G401 (cell line): Measurements from ENCODE around the gene CLMP. TPM values are rescaled to one million over a fixed set of nuclear protein-coding genes. Genes with fewer than 3 reads are reported as not detected.
"Not testable (repeated sequence)": the region's sequence is repeated elsewhere in the genome, so short reads cannot be mapped to it uniquely, and the experiment has no call there.

Experiments used
- DNase-seq: peaks from one replicate; pipeline ENCODE4 v3.0.0-alpha.2; 2015; ENCODE audit warnings: low spot score
- in situ Hi-C: cut with HindIII; loops from 2 replicates; pipeline ENCODE4 v1.10.0; 2016; ENCODE audit warnings: low sequenced_read_pairs, mixed read lengths
- total RNA-seq: library from RNA; depleted of rRNA; stranded (reverse); fragments of >200 nt; shearing (Covaris generic); gene quantifications from 2 replicates; pipeline ENCODE4 v1.2.3, GENCODE V29; 2014

The CLMP gene
- total RNA-seq, 1 experiment from 2014 or later: 0.37 TPM

DNA sequence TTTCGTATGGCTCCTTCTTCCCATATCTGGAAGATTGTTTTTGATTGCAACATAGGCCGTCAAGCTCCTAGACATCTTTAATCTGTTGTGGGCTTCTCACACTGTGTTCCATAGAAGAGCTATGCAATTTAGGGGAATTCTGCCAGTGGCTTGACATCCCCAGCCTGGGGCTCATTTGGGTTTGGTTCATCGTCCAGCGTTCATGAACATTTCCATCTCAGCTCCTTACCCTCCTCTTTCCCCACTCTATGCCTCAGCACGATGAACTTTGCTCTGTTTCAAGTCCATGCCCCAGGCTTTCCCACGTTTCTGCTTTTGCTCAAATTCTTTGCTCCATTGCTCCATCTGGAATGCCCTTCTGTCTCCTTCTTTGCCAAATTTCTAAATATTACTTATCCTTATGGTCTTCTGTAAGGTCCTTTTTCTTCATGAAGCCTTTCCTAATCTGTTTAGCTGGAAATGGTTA is 26.1 kb upstream of the CLMP start:
- in situ Hi-C loops: no loop called here

DNA sequence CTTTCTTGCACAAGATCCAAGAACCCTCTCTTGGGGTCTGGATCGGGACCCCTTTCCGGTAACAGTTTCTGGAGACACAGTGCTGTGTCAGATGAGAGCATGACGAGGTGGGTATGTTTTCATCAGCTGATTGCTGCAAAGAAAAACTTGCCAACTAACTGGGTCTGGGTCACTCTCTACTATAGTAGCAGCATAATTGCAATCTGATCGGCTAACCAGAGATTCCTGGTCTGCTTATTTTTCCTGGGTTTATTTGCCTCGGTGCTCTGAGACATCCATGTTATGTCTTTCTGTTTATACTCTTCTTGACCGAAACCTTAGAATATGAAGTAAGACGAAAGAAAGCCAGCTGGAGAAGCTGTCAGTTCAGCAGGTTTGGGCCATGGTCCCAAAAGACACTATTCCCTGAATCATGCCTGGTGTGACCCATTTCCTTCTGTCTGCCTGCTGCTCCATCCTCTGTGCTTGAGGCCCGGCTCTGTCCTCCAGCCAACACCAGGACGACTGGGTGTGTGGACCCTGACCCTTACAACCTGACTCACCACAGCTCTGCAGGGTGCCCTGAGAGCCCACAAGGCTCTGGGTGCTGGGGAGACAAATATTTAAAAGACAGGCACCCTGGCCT is 24.1 kb upstream of the CLMP start:
- in situ Hi-C loops: no loop called here
- peak; percentile 62 for DNase-seq

More for the DNA sequence above, 26.1 kb upstream of the CLMP start:
- DNase-seq: peak; percentile 17

DNA sequence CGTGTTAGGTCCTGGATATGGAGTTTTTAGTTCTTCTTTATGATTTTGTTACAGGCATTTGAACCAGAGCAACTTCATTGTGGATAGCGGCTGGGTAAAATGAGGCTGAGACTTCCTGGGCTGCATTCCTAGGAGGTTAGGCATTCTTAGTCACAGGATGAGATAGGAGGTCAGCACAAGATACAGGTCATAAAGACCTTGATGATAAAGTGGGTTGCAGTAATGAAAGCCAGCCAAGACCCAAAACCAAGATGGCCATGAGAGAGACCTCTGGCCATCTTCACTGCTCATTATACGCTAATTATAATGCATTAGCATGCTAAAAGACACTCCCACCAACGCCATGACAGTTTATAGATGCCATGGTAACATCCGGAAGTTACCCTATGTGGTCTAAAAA is 23.4 kb upstream of the CLMP start:
- in situ Hi-C loops: no loop called here
- no peak for DNase-seq

DNA sequence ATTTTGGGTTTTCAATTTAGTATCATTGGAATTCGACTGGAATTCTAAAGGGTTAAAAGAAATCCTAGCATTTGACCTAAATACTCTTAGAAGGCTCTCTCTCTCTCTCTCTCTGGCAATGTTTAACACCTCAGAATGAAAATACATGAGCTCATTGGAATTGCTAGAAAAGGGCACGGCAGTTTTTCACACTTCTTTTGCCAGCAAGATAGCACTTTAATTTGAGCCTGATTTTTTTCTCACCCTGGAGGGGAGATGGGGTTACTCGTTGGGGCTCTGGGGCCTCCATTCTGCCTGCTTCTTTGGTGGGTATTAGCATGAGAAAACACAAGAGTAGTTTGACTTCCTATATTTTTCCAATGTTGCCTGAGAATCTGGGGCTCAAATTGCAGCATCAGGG is 22.8 kb upstream of the CLMP start:
- in situ Hi-C loops: no loop called here
- peak; percentile 24 for DNase-seq

- in situ Hi-C loops: no loop called here
- no peak for DNase-seq
Measured at GRCh38 chr11:123216249-123216648, 21.2 kb upstream of the CLMP start.

DNA sequence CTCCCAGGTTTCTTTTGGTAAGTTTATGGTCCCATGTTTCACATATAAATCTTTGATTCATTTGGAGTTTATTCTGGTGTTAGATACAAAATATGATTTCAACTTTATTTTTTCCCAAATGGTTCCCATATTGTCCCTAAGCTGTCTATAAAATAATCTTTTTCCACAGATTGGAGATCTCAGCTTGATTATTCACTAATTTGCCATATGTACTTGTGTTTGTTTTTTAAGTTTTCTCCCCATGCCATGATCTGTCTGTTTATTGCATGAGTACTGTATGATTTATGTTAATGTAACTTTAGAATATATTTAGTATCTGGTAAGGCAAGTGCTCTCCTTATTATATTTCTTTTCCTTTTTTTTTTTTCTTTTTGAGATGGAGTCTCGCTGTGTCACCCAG is 19.9 kb upstream of the CLMP start:
- in situ Hi-C loops: no loop called here
- no peak for DNase-seq

GRCh38 chr11:123214396-123214795 is 19.3 kb upstream of the CLMP start:
- in situ Hi-C loops: no loop called here
- no peak for DNase-seq

GRCh38 chr11:123213307-123213771 is 18.3 kb upstream of the CLMP start:
- in situ Hi-C loops: no loop called here
- DNase-seq: no peak

DNA sequence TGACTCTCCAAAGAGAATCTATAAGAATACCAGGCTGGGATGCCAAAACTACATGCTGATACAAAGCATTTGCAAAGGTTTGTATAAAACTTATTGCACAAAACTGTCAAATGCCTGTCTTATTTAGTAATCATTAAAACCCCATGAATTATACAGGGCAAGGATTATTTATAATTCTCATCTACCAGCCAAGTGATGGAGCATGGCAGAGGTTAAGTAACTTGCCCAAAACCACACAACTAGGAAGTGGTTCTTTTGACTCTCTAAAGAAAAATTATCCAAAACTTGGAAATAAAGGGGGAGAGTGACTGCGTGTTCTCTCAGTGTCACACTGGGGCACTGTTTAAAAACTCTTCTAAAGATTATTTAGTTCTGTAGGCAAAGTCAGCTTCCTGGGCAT is 17.4 kb upstream of the CLMP start:
- DNase-seq: no peak
- in situ Hi-C loops: no loop called here

DNA sequence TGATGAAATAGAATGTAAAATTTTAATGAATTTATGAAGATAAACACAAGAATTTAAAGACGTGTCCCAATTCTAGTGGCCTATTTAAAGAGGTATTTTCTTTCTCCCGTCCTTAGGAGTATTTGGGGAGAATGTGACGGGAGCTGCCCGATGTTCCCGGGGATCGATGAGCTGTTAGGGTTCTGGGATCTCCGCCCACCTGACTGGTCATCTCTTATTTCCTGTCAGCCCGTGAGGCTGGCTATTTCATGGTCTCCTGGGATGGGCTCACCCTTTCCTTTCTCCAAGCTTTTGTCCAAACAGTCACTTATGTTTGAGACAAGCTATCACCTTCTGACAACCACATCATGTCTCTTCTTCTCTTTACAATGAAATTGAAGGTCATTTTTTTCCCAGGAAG is 16.9 kb upstream of the CLMP start:
- no peak for DNase-seq
- in situ Hi-C loops: no loop called here

GRCh38 chr11:123211149-123211852 is 16.3 kb upstream of the CLMP start:
- no peak for DNase-seq
- in situ Hi-C loops: no loop called here

- in situ Hi-C loops: no loop called here
- DNase-seq: no peak
Measured at GRCh38 chr11:123209591-123209990, 14.5 kb upstream of the CLMP start.

- peak; percentile 59 for DNase-seq
- in situ Hi-C loops: no loop called here
Measured at GRCh38 chr11:123206791-123207434, 11.9 kb upstream of the CLMP start.

DNA sequence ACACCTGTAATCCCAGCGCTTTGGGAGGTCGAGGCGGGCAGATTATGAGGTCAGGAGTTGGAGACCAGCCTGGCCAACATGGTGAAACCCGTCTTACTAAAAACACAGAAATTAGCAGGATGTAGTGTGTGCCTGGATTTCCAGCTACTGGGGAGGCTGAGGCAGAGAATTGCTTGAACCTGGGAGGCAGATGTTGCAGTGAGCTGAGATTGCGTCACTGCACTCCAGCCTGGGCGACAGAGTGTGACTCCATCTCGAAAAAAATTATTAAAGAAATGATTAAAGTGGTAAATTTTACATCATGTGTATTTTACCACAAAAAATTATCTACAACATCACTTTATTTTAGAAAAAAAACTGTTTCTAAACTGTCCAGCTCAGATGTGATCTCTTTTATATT is 11.0 kb upstream of the CLMP start:
- in situ Hi-C loops, DNase-seq: not testable (repeated sequence)

- no peak for DNase-seq
- in situ Hi-C loops: no loop called here
Measured at GRCh38 chr11:123203934-123204333, 8.9 kb upstream of the CLMP start.

- DNase-seq: no peak
- in situ Hi-C loops: no loop called here
Measured at GRCh38 chr11:123203471-123203870, 8.4 kb upstream of the CLMP start.

DNA sequence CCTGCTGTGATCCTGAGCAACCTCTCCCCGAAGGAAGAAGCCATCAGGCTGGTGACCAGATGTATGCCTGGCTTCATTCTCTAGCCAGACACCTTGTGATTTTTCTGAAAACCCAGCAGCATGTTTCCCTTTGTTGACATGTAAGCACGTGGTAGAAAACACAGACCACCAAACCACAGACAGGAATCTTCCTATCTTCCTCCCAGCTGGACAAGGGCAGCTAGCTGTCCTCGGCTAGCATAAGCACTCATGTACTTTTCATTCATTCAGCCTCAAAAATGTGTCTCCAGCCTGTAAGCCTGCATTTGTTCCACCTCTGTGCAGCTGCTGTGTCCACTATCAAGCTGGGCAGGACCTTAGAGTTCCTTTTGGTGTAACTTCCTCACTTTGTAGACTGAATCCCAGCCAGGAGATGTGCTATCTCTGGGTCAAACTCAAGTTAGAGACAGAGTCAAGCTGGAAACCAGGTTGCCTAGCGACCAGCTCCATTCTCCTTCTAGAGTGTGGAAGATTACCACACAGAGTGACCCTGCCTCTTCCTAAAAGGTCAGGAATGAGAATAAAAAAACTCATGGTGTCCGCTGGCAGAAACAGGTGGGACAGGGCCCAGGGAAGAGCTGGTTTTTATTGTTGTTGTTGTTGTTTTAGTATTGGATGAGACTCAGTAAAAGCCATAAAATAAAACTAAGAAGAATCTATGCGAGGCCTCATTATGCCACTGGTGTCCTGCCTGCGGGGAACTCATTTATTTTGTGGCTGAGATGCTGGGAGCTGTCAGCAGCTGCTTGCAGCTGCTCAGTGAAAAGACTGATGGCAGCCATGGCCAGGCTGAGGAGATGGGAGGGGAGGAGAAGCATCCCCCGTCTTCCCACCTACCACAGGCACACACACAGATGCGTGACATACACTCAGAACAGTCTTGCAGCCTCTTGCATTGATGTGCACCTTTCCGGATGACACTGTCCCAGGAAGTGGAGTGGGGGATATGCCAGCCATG is 7.4 kb upstream of the CLMP start:
- in situ Hi-C loops: no loop called here
- no peak for DNase-seq

GRCh38 chr11:123200264-123200663 is 5.2 kb upstream of the CLMP start:
- no peak for DNase-seq
- in situ Hi-C loops: no loop called here

DNA sequence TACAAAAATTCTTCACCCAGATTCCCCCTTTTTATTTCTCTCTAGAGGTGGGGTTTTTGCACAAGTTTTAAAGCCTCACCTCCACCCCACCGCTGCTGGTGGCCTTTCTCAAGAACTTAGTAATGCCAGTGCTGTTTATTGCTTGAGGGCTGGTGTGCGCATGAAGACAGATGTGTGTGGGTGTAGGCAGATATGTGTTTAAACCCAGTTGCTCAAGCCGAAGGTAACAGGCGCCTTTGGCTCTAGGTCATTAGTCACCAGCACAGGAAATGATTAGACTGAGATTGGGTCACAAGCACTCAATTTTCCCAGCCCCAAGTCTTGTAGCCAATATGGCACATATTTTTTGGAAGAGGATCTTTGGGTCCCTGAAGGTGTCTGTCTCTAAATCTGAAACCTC is 2.7 kb upstream of the CLMP start:
- no peak for DNase-seq
- in situ Hi-C loops: no loop called here
